CD4-positive, alpha-beta T cell treated with Interleukin-4 for 1 hour (primary cell): ENCODE data around the gene MAPK6.
"Not testable (repeated sequence)": the region's sequence is repeated elsewhere in the genome, so short reads cannot be mapped to it uniquely, and the experiment has no call there.

ENCODE experiments used
- DNase-seq, 2 donors: peaks; one replicate each; pipeline ENCODE4 v3.0.0-alpha.2; 2020 to 2022

MAPK6 gene

GRCh38 chr15:52045795-52046298 lies 26.8 kb downstream of the MAPK6 start:
- DNase-seq: peak; percentile 31 to 73

- DNase-seq: not testable (repeated sequence)
Observed at GRCh38 chr15:52046552-52046951, 27.5 kb downstream of the MAPK6 start.

GRCh38 chr15:52050416-52050815 lies 31.4 kb downstream of the MAPK6 start:
- no peak for DNase-seq

- no peak for DNase-seq
Observed at GRCh38 chr15:52052066-52052935, 33.3 kb downstream of the MAPK6 start.

GRCh38 chr15:52054381-52054780 lies 35.4 kb downstream of the MAPK6 start:
- DNase-seq: no peak

GRCh38 chr15:52054858-52055257 lies 35.8 kb downstream of the MAPK6 start:
- DNase-seq: not testable (repeated sequence)

GRCh38 chr15:52056001-52056400 lies 37.0 kb downstream of the MAPK6 start:
- DNase-seq: no peak

GRCh38 chr15:52056496-52056895 lies 37.5 kb downstream of the MAPK6 start:
- no peak for DNase-seq

GRCh38 chr15:52057996-52058395 lies 39.0 kb downstream of the MAPK6 start:
- no peak for DNase-seq

- DNase-seq: no peak
Observed at GRCh38 chr15:52060501-52060900, 41.5 kb downstream of the MAPK6 start.

GRCh38 chr15:52066842-52067544 lies 48.0 kb downstream of the MAPK6 start:
- no peak for DNase-seq

GRCh38 chr15:52067545-52067926 lies 48.5 kb downstream of the MAPK6 start:
- DNase-seq: no peak

GRCh38 chr15:52068004-52068615 lies 49.1 kb downstream of the MAPK6 start:
- DNase-seq: no peak

GRCh38 chr15:52069559-52069958 lies 50.5 kb downstream of the MAPK6 start:
- no peak for DNase-seq

GRCh38 chr15:52071570-52071969 lies 52.6 kb downstream of the MAPK6 start:
- no peak for DNase-seq

- no peak for DNase-seq
Observed at GRCh38 chr15:52076889-52077781, 58.1 kb downstream of the MAPK6 start.

- no peak for DNase-seq
Observed at GRCh38 chr15:52078197-52078875, 59.3 kb downstream of the MAPK6 start.

- DNase-seq: peak; percentile 75 to 80
Observed at GRCh38 chr15:52078876-52079700, 60.1 kb downstream of the MAPK6 start.

- DNase-seq: no peak
Observed at GRCh38 chr15:52080031-52080430, 61.0 kb downstream of the MAPK6 start.

GRCh38 chr15:52080706-52081392 lies 61.8 kb downstream of the MAPK6 start:
- DNase-seq: no peak
